GM19468 (cell line): ENCODE measurements around the gene ITGA7.

ENCODE experiments used
- ATAC-seq: cut with Tn5 transposase; IDR thresholded peaks from one replicate; pipeline ENCODE4 v1.9.1; 2021; ENCODE audit warnings: mild to moderate bottlenecking, moderate library complexity, moderate number of reproducible peaks; ENCODE audit not compliant: unreplicated experiment; ENCODE audit errors: extremely low read depth

The ITGA7 gene, protein sequence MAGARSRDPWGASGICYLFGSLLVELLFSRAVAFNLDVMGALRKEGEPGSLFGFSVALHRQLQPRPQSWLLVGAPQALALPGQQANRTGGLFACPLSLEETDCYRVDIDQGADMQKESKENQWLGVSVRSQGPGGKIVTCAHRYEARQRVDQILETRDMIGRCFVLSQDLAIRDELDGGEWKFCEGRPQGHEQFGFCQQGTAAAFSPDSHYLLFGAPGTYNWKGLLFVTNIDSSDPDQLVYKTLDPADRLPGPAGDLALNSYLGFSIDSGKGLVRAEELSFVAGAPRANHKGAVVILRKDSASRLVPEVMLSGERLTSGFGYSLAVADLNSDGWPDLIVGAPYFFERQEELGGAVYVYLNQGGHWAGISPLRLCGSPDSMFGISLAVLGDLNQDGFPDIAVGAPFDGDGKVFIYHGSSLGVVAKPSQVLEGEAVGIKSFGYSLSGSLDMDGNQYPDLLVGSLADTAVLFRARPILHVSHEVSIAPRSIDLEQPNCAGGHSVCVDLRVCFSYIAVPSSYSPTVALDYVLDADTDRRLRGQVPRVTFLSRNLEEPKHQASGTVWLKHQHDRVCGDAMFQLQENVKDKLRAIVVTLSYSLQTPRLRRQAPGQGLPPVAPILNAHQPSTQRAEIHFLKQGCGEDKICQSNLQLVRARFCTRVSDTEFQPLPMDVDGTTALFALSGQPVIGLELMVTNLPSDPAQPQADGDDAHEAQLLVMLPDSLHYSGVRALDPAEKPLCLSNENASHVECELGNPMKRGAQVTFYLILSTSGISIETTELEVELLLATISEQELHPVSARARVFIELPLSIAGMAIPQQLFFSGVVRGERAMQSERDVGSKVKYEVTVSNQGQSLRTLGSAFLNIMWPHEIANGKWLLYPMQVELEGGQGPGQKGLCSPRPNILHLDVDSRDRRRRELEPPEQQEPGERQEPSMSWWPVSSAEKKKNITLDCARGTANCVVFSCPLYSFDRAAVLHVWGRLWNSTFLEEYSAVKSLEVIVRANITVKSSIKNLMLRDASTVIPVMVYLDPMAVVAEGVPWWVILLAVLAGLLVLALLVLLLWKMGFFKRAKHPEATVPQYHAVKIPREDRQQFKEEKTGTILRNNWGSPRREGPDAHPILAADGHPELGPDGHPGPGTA

GRCh38 chr12:55707841-55708694, at the start of gene ITGA7:
TSS of gene ITGA7 (minus strand) at chr12:55707904. CDS start at chr12:55707682, 222 bp downstream.
- no peak for ATAC-seq

GRCh38 chr12:55755246-55755645, 47.5 kb upstream of the ITGA7 start:
- ATAC-seq, result no peak

- ATAC-seq, result no peak
Observed at GRCh38 chr12:55748230-55748993, 40.7 kb upstream of the ITGA7 start.

DNA sequence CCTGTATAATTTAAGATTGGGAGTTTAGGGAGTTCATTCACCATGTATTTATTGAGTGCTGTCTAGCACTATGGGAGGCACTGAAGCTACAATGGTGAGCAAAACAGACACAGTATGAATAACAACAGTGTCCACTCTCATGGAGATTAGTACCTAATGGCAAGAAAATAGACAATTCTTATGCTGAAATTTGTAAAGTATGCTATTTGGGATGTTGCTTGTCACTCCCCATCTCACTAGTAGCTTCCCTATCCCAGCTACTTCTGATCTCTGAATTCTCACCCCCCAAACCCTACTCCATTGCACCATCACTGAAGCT, 39.2 kb upstream of the ITGA7 start:
- no peak for ATAC-seq

- ATAC-seq, result no peak
Observed at GRCh38 chr12:55746174-55746912, 38.6 kb upstream of the ITGA7 start.

DNA sequence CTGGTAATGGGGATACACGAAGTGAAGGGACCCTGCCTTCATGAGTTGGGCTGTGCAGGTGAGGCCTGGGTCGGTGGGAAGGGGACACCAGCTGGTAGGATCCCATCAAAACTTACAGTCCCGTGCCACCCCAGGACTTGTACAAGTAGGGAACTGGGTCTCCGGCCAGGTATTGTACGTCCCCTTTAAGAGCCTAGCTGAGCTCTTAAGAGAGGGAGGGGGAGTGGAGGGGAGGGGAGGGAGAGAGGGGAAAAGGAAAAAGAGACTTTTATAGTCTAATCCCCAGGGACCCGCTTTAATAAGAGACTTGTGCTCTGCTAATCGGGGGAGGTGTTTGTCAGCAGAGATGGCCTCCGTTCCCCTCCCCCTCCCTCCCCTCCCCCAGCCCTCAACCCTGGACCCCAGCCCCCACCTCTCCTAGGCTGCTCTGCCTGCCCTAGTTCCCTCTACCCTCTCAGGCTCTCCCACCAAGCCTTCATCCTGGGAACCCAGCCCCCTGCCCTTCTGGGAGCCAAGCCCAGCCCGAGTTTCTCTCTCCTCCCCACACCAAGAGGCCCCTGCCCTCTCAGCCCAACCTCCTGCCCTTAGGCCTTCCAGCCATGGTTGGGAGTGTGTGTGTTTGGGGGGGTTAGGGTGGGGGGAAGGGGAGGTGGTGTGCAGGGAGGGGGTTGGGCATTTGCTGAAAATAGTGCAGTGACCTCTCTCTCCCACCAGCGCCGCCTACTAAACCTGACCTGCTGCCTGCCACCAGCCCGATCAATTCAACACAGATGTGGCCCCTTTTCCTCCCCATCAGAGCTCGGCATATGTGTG, 37.9 kb upstream of the ITGA7 start:
- ATAC-seq, result no peak

GRCh38 chr12:55744340-55745030, 36.8 kb upstream of the ITGA7 start:
- ATAC-seq, result no peak

DNA sequence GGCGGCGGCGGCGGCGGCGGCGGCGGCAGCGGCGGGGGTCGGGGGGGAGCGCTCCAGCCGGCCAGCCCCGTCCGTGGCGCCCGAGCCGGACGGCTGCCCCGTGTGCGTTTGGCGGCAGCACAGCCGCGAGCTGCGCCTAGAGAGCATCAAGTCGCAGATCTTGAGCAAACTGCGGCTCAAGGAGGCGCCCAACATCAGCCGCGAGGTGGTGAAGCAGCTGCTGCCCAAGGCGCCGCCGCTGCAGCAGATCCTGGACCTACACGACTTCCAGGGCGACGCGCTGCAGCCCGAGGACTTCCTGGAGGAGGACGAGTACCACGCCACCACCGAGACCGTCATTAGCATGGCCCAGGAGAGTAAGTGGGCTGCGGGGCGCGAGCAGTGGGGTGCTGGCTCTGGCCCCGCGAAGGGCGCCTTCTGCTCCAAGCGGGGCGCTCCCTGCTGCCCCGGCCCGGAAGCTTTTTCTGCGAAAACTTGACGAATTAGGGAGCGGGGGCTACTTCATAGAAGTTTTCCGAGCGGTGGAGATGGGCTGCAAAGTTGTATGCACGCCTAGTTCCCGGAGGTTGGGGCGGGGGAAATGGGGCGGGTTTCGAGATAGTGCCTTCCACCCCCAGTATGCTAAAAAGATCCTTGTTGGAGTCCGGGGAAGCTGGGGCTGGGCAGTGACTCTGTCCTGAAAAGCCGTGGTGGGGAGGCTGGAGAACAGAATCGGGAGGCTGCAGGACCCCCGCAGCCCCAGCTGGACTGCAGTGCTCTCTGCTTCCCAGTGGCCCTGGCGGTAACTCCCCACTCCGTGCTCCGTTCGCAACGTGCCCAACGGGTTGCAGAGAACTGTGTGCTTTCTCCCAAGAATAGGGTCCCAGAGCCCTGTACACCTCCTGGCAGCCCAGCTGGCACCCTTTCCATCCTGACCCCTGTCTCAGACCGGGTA, 36.0 kb upstream of the ITGA7 start:
- no peak for ATAC-seq

DNA sequence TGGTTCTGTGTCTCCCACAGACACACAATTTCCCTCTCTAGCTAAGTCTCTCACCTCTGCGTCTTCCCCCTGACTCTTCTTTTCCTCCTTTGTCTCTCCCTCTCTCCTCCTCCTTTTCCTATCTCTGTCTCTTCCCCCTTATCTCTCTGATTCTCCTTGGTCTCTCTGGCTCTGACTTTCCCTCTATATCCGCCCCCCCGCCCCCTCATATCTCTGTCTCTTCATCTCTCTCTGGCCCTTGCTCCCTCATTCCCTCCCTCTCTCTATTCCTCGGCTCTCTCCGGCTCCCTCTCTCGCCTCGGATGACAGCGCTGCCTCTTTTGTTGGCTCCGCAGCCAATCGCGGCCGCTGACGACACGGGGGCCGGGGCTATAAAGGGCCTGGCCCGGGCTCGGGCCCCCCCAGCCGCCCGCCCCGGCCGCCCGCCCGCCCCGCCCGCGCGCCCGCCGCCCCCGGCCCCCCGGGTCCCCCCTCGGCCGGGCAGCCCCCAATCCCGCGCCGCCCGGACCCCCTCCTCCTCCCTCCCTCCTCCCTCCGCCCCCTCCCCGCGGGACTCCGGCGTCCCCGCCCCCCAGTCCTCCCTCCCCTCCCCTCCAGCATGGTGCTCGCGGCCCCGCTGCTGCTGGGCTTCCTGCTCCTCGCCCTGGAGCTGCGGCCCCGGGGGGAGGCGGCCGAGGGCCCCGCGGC, 35.2 kb upstream of the ITGA7 start, which contains the start of gene GDF11:
Gene GDF11, plus strand, starts transcription at position 404 of the 687 bp plus-strand sequence. Its CDS starts 195 bp downstream, at position 599.
- no peak for ATAC-seq

DNA sequence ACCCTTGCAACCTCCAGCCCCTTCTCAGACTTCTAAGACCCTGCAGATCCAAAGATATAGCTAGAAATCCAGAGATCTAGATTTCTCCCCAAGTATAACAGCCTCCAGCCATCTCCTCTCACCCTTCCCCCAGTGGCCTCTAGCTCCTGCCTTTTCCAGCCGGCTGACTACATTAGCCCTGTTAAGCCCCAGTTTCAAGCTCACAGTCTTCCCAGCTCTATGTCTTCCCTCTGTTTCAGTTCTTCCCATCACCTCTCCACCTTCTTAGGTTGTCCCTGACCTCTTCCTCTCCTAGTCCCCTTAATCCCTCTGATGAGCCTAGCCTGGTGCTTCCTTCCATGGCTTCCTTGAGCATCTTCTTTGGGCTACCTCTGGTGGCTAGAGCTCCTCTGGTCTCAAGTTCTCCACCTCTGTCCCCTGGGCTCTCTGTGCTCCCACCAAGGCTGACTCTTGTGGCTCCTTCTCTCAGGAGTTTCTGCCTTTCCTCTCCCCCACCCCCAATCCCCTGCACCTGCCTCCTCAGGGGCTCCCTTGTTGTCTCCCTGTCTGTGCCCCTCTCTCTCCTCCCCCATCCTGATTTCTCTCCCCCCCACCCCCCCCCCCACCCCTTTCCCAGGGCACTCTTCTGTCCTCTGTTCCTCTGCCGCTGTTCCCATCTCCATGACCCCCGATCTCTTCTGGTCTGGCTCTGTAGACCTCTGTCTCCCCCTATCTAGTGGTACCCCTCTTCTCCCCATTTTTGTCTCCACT, 34.4 kb upstream of the ITGA7 start:
- no peak for ATAC-seq

- ATAC-seq, result no peak
Observed at GRCh38 chr12:55739025-55739378, 31.3 kb upstream of the ITGA7 start.

DNA sequence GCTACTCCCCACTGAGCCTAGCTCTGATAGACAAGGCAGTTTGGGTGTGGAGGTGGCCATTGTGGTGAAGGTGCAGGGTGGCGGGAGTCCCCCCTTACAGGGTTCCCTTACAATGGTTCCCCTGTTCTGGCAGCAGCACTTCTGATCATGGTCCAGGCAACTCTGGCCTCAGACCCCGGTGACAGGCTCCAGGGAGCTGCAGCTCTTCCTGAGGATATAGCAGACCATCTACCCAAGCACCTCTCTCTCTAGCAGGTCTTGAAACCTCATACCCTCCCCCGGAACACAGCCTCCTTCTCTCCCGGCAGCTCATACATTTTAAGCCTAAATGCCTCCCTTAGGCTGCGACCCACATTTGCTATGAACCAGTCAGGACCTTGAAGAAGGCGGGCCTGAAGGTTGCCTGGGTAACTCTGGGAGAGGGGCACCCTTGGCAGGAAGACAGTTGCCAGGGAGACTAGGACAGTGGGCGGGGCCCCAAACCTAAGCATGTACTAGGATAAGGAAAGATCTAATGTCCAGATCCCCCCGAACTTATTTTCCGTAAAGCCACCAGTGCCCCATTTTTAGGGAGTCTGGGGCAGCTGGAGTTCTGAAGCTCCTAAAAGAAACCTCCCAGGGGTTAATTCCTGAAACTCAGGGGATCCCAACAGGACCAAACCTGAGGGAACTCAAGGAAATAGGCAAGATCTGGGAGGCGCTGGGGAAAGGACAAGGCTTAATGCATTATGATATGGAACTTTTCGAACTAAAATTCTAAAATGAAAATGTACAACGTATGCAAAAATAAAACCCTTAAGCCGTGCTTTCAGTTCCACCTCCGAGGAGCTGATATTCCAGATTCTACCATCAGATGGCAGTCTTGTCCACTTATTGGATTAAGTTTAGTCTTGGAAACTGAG, 30.7 kb upstream of the ITGA7 start:
- ATAC-seq, result peak; percentile 71

- no peak for ATAC-seq
Observed at GRCh38 chr12:55737581-55738122, 29.9 kb upstream of the ITGA7 start.
